Fibroblast of gingiva (primary cell): ENCODE data around the gene RAMP2.
"Not testable (repeated sequence)": the region's sequence is repeated elsewhere in the genome, so short reads cannot be mapped to it uniquely, and the experiment has no call there.

Source experiments
- DNase-seq: peaks from one replicate; pipeline ENCODE4 v3.0.0-alpha.2; 2011; ENCODE audit warnings: low read depth

Gene RAMP2

DNA sequence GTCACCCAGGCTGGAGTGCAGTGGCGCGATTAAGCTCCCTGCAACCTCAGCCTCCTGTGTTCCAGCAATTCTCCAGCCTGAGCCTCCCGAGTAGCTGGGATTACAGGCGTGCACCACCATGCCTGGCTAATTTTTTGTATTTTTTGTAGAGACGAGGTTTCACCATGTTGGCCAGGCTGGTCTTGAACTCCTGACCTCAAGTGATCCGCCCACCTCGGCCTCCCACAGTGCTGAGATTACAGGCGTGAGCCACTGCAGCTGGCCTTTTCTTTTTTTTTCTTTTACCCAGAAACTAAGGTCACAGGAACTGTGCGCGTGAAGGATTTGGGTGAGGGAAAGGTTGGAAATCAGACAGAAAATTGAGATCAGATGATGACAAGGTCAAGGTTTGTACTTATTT lies 8.9 kb downstream of the RAMP2 start:
- not testable (repeated sequence) for DNase-seq

- DNase-seq: no peak
Measured at GRCh38 chr17:42772945-42773289, 11.9 kb downstream of the RAMP2 start.

DNA sequence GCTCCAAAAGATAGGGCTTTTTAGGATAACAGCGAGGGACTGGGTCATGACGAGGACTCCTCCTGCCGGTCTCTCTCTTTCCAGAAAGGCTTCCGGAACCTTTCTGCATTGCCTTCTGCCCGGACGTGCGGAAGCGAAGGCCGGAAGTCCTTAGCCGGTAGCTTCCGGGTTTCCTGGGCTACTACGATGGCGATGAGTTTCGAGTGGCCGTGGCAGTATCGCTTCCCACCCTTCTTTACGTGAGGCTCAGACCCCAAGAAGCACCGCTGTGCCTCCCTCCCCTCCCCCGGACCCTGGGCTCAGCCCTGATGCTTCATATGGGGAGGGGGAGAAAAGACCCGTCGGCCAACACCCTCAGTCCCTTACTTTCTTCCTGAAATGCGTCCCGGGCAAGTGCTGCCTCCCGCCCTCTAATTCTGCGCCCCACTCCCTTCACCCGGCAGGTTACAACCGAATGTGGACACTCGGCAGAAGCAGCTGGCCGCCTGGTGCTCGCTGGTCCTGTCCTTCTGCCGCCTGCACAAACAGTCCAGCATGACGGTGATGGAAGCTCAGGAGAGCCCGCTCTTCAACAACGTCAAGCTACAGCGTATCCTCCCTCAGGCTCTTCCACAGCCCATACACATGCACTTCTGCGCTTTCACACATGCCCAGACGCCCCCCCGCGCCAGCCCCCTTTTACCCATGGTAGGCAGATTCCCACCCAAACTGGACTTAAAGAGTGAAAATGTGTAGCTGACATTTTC lies 12.4 kb downstream of the RAMP2 start, which contains the start of gene VPS25:
Gene VPS25 (plus strand): TSS at position 160 of the 746 bp plus-strand sequence. CDS start 27 bp downstream, at position 187.
- peak; percentile 85 for DNase-seq

- DNase-seq: no peak
Measured at GRCh38 chr17:42774066-42774745, 13.2 kb downstream of the RAMP2 start.

GRCh38 chr17:42775534-42776098 lies 14.6 kb downstream of the RAMP2 start:
- no peak for DNase-seq

DNA sequence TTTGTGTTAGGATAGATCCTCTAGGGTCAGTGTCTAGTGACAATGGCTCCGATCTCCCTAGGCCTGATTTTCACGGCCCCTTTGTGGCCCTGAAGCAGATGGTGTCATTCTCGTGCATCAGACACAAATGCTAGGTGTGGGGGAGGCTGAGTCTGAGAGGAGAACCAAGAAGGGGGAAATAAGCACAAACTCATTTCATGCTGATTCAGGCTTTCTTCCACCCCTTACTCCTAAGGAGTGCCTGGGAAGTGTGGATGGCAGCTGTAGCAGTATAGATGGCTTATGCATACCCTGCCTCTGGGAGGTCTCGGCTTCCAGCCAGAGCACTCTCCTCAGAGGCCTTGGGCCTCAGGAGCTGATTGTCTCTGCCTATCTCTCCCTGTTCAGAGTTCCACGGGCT lies 17.5 kb downstream of the RAMP2 start:
- no peak for DNase-seq

- no peak for DNase-seq
Measured at GRCh38 chr17:42779304-42779935, 18.4 kb downstream of the RAMP2 start.

DNA sequence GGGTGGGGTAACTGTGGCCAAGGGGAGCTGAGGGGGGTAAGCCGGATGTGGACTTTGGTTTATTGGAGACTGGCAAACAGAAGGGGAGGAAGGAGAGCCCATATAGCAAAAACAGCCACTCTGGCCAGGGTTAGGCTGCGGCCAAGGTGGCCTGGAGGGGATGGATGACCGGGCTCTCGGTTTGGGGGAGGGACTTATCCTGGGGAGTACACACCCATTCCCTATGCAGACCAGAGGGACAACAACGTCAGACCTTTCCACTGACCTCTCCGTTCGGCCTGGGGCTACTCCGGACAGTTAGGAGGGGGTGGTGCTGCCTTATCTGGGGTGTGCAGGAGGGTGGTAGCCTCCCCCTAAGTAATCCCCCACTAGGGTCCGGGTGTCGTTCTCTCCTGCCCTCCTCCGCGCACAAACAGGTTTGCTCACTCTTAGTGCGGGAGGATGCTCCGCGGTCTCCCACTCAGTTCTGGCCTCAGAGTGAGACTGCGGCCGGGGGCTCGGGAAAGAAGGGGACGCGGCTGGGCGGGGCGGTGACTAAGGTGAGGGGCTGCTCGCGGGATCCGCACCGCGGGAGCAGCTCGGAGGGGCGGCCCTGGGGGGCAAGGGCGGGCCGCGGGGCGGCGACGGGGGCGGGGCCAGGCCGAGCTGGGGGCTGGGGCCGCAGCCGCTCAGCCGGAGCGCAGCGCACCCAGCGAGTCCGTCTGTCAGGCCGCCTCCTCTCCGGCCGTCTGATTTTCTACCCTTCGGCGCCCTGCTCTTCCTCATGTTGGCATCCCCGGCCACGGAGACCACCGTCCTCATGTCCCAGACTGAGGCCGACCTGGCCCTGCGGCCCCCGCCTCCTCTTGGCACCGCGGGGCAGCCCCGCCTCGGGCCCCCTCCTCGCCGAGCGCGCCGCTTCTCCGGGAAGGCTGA lies 19.2 kb downstream of the RAMP2 start, which contains the start of gene WNK4:
Gene WNK4 (plus strand): TSS at position 675 of the 915 bp plus-strand sequence. CDS start 89 bp downstream, at position 764.
- DNase-seq: peak; percentile 20

DNA sequence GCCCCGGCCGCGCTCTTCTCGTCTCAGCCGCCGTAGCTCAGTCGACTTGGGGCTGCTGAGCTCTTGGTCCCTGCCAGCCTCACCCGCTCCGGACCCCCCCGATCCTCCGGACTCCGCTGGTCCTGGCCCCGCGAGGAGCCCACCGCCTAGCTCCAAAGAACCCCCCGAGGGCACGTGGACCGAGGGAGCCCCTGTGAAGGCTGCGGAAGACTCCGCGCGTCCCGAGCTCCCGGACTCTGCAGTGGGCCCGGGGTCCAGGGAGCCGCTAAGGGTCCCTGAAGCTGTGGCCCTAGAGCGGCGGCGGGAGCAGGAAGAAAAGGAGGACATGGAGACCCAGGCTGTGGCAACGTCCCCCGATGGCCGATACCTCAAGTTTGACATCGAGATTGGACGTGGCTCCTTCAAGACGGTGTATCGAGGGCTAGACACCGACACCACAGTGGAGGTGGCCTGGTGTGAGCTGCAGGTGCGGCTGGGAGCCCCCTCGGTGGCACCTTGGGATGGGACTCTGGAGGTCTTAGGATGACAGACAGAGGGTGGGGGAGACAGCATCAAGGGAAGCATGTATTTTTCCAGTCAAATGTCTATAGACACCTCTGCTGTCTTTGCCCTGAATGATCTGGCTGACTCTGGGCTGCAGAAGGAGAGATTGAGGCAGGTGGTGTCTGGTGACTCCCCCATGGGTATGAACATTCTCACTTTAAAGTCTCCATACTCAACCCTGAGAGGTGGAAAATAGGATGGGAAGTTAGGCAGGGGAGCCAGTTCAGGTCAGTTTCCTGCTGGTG lies 20.0 kb downstream of the RAMP2 start:
- DNase-seq: no peak

DNA sequence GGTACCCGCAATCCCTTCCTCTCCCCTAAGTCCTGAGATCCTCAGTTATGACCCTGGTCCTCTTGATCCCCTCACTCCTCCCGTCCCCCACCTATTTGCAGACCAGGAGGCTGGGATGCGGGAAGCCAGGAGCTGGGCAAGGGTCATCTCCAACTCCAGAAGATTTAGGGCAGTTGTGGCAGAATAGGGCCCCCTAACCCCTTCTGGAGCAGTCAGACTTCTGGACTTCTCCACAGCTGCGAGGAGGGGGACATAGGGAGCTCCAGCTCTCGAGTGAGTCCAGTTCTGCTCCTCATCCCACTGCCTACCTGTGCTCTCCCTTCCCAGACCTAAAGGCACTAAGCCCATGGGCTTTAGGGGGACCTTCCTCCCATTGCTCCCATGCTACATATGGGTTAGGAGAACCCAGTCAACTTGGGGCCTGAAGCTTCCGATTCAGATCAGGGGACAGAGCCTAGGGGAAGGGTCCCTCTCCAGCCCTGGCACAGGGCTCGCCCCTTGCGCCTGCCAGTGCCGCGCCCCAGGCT lies 20.7 kb downstream of the RAMP2 start:
- no peak for DNase-seq

DNA sequence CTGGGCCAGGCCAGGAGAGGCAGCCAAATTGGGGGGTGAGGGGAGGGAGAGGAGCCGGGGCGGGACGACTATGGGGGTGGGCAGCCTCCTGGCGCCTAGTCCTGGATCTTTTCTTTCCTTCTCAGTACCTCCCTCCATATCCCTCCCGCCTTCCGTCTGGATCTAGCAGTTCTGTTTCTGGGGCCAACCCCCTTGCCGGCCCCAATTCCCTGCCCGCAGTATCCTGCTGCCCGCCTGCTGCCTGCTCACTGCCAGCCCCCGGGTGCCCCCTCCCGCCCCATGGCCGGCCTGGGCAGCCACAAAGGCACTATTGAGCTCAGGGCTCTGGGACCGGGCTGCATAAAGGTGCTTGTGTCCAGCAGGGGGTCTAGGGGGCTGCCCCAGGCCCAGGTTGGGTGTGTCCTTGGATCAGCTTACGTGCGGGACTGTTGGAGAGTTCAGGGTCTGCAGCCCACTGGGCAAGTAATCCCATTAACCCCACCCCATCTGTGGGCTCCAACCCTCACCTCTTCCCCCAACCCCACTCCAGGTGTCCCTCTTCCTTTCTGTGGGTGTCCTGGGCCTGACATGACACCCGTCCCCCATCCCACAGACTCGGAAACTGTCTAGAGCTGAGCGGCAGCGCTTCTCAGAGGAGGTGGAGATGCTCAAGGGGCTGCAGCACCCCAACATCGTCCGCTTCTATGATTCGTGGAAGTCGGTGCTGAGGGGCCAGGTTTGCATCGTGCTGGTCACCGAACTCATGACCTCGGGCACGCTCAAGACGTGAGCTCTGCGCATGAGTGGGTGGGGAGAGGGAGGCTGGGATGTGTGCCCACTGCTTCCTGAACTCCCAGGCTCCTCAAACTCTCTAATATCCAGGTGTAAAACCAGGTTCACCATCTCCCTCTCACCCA lies 21.4 kb downstream of the RAMP2 start:
- no peak for DNase-seq

GRCh38 chr17:42783062-42783790 lies 22.2 kb downstream of the RAMP2 start:
- no peak for DNase-seq

GRCh38 chr17:42783791-42784138 lies 22.7 kb downstream of the RAMP2 start:
- DNase-seq: no peak

- no peak for DNase-seq
Measured at GRCh38 chr17:42784409-42784808, 23.4 kb downstream of the RAMP2 start.

DNA sequence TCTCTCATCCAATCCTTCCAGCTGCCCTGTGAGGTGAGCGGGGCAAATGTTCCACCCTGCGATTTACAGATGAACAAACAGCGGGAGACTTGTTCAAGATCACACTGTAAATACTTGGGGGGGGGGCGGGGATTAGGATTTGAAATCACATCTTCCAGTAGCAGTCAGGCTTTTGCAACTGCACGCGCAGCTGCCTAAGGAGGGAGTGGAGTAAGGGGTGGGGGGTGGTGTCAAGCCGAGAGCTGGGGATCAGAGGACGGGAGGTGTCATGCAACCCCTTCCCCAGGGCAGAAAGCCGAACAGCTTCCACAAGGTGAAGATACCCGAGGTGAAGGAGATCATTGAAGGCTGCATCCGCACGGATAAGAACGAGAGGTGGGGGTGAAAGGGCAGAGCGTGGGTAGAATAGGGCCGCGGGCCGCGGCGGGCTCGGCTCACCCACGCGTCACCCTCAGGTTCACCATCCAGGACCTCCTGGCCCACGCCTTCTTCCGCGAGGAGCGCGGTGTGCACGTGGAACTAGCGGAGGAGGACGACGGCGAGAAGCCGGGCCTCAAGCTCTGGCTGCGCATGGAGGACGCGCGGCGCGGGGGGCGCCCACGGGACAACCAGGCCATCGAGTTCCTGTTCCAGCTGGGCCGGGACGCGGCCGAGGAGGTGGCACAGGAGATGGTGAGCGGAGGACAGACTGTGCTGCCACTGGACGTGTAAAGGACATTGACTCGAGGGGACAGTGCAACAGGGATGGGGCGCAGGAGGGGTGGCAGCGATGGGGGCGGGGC lies 24.0 kb downstream of the RAMP2 start:
- DNase-seq: no peak

- DNase-seq: no peak
Measured at GRCh38 chr17:42787266-42787665, 26.2 kb downstream of the RAMP2 start.

DNA sequence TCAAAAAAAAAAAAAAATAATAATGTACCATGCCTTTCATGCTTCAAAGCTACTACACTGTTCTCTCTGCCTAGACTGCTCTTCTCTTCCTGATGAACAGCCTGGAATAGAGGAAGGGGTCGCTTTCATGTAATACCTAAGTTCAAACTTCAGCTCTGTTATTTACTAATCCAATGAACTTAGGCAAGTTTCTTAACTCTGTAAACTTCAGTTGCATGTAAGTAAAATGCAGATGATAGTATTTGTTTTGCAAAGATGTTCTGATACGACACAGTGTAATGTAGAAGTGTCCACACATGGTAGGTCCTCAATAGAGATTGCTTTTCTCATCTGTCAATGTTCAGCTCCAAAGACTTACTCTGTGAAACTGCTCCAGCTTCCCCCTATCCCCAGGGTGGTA lies 30.9 kb downstream of the RAMP2 start:
- DNase-seq: no peak

DNA sequence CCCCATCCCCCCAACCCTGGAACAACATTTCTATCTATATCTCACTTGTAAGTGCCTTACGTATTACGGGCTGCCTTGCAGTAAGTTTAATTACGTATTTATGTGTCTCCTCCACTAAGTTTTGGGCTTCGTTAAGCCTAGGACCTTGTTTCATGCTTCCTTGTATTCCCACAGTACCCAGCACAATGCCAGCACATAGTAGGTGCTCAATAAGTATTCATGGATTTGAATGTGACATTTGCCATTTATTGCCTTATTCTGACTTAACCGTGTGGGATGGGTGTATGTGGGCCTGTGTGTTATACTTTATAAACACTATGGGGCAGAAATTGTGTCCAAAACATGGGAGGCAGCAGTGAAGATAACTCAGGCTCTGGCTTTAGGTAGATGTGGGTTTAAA lies 31.5 kb downstream of the RAMP2 start:
- DNase-seq: no peak
